ENCODE data around the gene ASIC1.

DNA sequence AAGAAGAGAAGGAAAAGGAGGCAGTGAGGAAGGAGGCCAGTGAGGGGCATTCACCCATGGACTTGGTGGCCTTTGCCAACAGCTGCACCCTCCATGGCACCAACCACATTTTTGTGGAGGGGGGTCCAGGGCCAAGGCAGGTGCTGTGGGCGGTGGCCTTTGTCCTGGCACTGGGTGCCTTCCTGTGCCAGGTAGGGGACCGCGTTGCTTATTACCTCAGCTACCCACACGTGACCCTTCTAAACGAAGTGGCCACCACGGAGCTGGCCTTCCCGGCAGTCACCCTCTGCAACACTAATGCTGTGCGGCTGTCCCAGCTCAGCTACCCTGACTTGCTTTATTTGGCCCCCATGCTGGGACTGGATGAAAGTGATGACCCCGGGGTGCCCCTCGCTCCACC lies 16.3 kb downstream of the ASIC1 start:
- TF ChIP-seq, protein P1, sequence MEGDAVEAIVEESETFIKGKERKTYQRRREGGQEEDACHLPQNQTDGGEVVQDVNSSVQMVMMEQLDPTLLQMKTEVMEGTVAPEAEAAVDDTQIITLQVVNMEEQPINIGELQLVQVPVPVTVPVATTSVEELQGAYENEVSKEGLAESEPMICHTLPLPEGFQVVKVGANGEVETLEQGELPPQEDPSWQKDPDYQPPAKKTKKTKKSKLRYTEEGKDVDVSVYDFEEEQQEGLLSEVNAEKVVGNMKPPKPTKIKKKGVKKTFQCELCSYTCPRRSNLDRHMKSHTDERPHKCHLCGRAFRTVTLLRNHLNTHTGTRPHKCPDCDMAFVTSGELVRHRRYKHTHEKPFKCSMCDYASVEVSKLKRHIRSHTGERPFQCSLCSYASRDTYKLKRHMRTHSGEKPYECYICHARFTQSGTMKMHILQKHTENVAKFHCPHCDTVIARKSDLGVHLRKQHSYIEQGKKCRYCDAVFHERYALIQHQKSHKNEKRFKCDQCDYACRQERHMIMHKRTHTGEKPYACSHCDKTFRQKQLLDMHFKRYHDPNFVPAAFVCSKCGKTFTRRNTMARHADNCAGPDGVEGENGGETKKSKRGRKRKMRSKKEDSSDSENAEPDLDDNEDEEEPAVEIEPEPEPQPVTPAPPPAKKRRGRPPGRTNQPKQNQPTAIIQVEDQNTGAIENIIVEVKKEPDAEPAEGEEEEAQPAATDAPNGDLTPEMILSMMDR (conservative IDR thresholded peaks at IDR 0.05; ENCODE audit: low read length) = no peak
- TF ChIP-seq EZH2phosphoT487 (IDR thresholded peaks at IDR 0.05; ENCODE audit: borderline replicate concordance, low read depth, low read length) = no peak

Measured in OCI-LY7 (cell line).